C4-2B (cell line): ENCODE measurements around the gene ATG10.

Experiments used
- CTCF ChIP-seq: fragments of 450-650 bp; conservative IDR thresholded peaks from 2 replicates; pipeline ENCODE4 v1.5.1; 2017; ENCODE audit warnings: mild to moderate bottlenecking
- ZFX ChIP-seq: fragments of 450-650 bp; IDR thresholded peaks from 2 replicates; pipeline ENCODE4 v1.6.1; 2017

- TF ChIP-seq CTCF (no peak), ZFX (no peak)
These were observed 35.8 kb upstream of the ATG10 start for GRCh38 chr5:81936066-81936465.
